Endodermal cell (in vitro differentiated cells): Measurements from ENCODE around the gene NEK6. TPM values are rescaled to one million over a fixed set of nuclear protein-coding genes. Genes with fewer than 3 reads are reported as not detected.

Experiments
- DNase-seq: peaks from one replicate; pipeline ENCODE4 v3.0.0-alpha.2; 2017
- H3K27ac ChIP-seq: 2 replicates; pipeline ENCODE4 v1.5.1; 2013; ENCODE audit warnings: mild to moderate bottlenecking, low read depth, low read length, moderate library complexity
- H3K27me3 ChIP-seq: 2 replicates; pipeline ENCODE4 v1.6.1; 2013; ENCODE audit warnings: mild to moderate bottlenecking, low read length, moderate library complexity; ENCODE audit not compliant: insufficient read depth, control insufficient read depth, poor library complexity, severe bottlenecking
- H3K36me3 ChIP-seq: 2 replicates; pipeline ENCODE4 v1.7.0; 2013; ENCODE audit warnings: mild to moderate bottlenecking, low read length, moderate library complexity; ENCODE audit not compliant: control insufficient read depth, insufficient read depth
- H3K4me1 ChIP-seq: one replicate; pipeline ENCODE4 v1.7.0; 2013; ENCODE audit warnings: low read length; ENCODE audit not compliant: control insufficient read depth, insufficient read depth
- H3K4me3 ChIP-seq: 2 replicates; pipeline ENCODE4 v1.5.1; 2013; ENCODE audit warnings: mild to moderate bottlenecking, low read length, moderate library complexity
- H3K9ac ChIP-seq: 2 replicates; pipeline ENCODE4 v1.6.1; 2013; ENCODE audit warnings: mild to moderate bottlenecking, low read length, moderate library complexity; ENCODE audit not compliant: poor library complexity, severe bottlenecking; ENCODE audit errors: extremely low read depth
- H3K9me3 ChIP-seq: 2 replicates; pipeline ENCODE4 v1.6.1; 2013; ENCODE audit warnings: mild to moderate bottlenecking, low read length, moderate library complexity; ENCODE audit not compliant: control insufficient read depth
- H3K27ac Mint-ChIP-seq: 2 replicates; pipeline ENCODE4 v1.8.0; 2020; ENCODE audit warnings: mixed read lengths
- H3K27me3 Mint-ChIP-seq: 2 replicates; pipeline ENCODE4 v1.8.0; 2021; ENCODE audit warnings: mild to moderate bottlenecking, mixed read lengths; ENCODE audit not compliant: insufficient read depth
- H3K36me3 Mint-ChIP-seq: 2 replicates; pipeline ENCODE4 v1.8.0; 2020; ENCODE audit warnings: low read depth, mixed read lengths
- H3K4me1 Mint-ChIP-seq: 2 replicates; pipeline ENCODE4 v1.8.0; 2020; ENCODE audit warnings: mixed read lengths
- H3K4me3 Mint-ChIP-seq: 2 replicates; pipeline ENCODE4 v1.8.0; 2020; ENCODE audit warnings: mild to moderate bottlenecking, moderate library complexity, mixed read lengths
- H3K9me3 Mint-ChIP-seq: 2 replicates; pipeline ENCODE4 v1.8.0; 2020; ENCODE audit warnings: mild to moderate bottlenecking, mixed read lengths
- CTCF ChIP-seq: fragments of 200-600 bp; sonication (generic); conservative IDR thresholded peaks from 2 replicates; pipeline ENCODE4 v1.5.0; 2021; ENCODE audit warnings: antibody characterized with exemption, mild to moderate bottlenecking
- WGBS, 2 experiments: methylation state at CpG; one replicate each; pipeline versions ENCODE4 v1.1.5 to v1.1.7; 2013; ENCODE audit warnings: missing lambda C conversion rate in 2 of 2, mixed read lengths in 1 of 2; ENCODE audit not compliant: insufficient coverage in 1 of 2, insufficient read length in 1 of 2; 5-methylcytosine and 5-hydroxymethylcytosine counted together
- total RNA-seq, 2 donors: library from RNA; stranded (reverse); fragmentation: NEBNext Ultra II Directional in 1 of 2; extraction: Animal tissue kit (Norgen Biotek cat#: 25700) in 1 of 2; gene quantifications; 2 replicates in 1 of 2; 3 replicates in 1 of 2; pipeline ENCODE4 v1.2.1, GENCODE V29; 2021

NEK6 gene
- total RNA-seq, 2 donors from 2014 or later, result 17.1 to 32.5 TPM

DNA sequence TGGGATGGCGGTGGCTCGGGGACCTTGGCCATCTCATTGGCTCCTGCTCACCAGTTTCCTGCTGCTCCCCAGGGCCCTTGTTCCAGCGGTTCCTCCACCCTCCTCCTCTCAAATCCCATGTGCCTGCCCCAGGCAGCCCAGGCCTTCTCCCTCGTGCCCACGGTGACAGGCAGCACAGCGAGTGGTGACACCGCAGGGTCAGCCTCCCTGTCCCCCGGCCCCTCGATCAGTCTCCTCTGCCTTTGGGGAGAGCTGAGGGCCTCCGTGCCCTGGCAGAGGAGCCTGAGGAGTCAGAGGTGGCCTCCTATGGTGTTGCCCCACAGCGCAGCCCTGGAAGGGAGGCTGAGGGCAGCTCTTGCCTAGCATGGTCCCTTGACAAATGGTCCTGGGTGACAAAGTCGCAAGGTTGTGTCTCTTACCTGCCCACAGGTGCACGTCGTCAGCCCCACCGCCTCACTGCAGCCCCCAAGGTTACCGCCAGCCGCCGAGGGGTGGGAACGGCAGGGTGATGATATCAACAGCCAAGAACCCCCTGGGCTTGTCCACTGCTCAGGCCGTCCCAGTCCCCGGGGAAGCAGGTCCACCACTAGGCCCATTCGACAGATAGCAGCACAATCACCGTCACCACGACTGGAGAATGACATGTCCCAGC is 49.8 kb downstream of the NEK6 start:
- no peaks in the 10 kb centered on the region for H3K9me3 Mint-ChIP-seq
- Histone ChIP-seq H3K4me1 (no peaks in the 10 kb centered on the region), H3K36me3 (no peaks in the 10 kb centered on the region), H3K27me3 (no peaks in the 10 kb centered on the region), H3K9me3 (no peaks in the 10 kb centered on the region), H3K9ac (no peak overlapping the region), H3K4me3 (no peak overlapping the region), H3K27ac (no peak overlapping the region)
- no peaks in the 10 kb centered on the region for H3K4me1 Mint-ChIP-seq
- no peaks in the 10 kb centered on the region for H3K36me3 Mint-ChIP-seq
- H3K27ac Mint-ChIP-seq, result no peak overlapping the region
- 90 to 93% methylated on average over 18 to 24 of the region's 24 CpGs for WGBS, 2 experiments
- no peak for TF ChIP-seq CTCF
- DNase-seq, result no peak
- no peak overlapping the region for H3K4me3 Mint-ChIP-seq
- H3K27me3 Mint-ChIP-seq, result no peaks in the 10 kb centered on the region

GRCh38 chr9:124308606-124309491 is 51.1 kb downstream of the NEK6 start:
- no peaks in the 10 kb centered on the region for H3K36me3 ChIP-seq
- Mint-ChIP-seq H3K27me3 (no peaks in the 10 kb centered on the region), H3K9me3 (no peaks in the 10 kb centered on the region), H3K27ac (peak overlapping the region; percentile 78), H3K4me1 (no peaks in the 10 kb centered on the region), H3K36me3 (no peaks in the 10 kb centered on the region), H3K4me3 (no peak overlapping the region)
- no peaks in the 10 kb centered on the region for H3K4me1 ChIP-seq
- no peaks in the 10 kb centered on the region for H3K9me3 ChIP-seq
- no peak overlapping the region for H3K4me3 ChIP-seq
- no peak overlapping the region for H3K9ac ChIP-seq
- no peaks in the 10 kb centered on the region for H3K27me3 ChIP-seq
- H3K27ac ChIP-seq, result peak overlapping the region; percentile 41
- 87 to 89% methylated on average over 11 to 21 of the region's 21 CpGs for WGBS, 2 experiments
- TF ChIP-seq CTCF, result no peak
- DNase-seq, result no peak

DNA sequence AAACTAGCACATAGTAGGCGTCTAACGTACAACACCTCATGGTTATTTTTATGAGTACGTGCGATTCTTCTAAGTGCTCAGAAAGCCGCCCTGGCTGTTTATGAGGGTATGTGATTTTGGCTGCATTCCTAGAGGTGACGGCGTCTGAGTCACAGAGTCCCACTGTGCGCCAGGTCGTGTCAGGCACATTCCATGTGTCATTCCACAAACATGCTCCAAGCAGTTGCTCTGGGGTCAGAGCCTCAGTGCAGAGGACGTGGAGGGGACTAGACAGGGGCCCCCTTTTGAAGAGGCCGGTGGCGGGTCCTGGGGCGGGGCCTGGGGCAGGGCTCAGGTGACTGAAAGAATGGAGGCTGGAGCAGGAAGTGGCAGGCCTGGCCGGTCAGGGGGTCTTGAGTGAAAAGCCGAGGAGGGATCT is 51.9 kb downstream of the NEK6 start:
- Mint-ChIP-seq H3K4me1 (no peaks in the 10 kb centered on the region), H3K27ac (peak overlapping the region; percentile 78), H3K4me3 (no peak overlapping the region), H3K27me3 (no peaks in the 10 kb centered on the region), H3K9me3 (no peaks in the 10 kb centered on the region), H3K36me3 (no peaks in the 10 kb centered on the region)
- H3K27ac ChIP-seq, result peak overlapping the region; percentile 41
- DNase-seq, result peak; percentile 87
- H3K9me3 ChIP-seq, result no peaks in the 10 kb centered on the region
- no peaks in the 10 kb centered on the region for H3K36me3 ChIP-seq
- WGBS, 2 experiments, result 70 to 83% methylated on average over 15 of the region's 15 CpGs
- H3K27me3 ChIP-seq, result no peaks in the 10 kb centered on the region
- TF ChIP-seq CTCF, result no peak
- no peaks in the 10 kb centered on the region for H3K4me1 ChIP-seq
- H3K9ac ChIP-seq, result no peak overlapping the region
- H3K4me3 ChIP-seq, result no peak overlapping the region
